Astrocyte of the cerebellum (primary cell): Measurements from ENCODE around the gene EDARADD.

Source experiments
- DNase-seq: peaks from one replicate; pipeline ENCODE4 v3.0.0-alpha.2; 2011; ENCODE audit warnings: low read depth
- H3K4me3 ChIP-seq: 2 replicates; pipeline ENCODE4 v1.5.1; 2011; ENCODE audit warnings: mild to moderate bottlenecking, low read depth, low read length, moderate library complexity
- CTCF ChIP-seq: IDR thresholded peaks from 2 replicates; pipeline ENCODE4 v1.5.1; 2012; ENCODE audit warnings: low read length, low read depth, moderate library complexity, mild to moderate bottlenecking; ENCODE audit errors: missing control alignments
- in situ Hi-C: cut with HindIII; loops from 2 replicates; pipeline ENCODE4 v1.10.0; 2017; ENCODE audit warnings: low sequenced_read_pairs

EDARADD gene

GRCh38 chr1:236524142-236524894, 130.2 kb downstream of the EDARADD start:
- no peak for TF ChIP-seq CTCF
- DNase-seq, result peak; percentile 35
- in situ Hi-C loops, result no loop called here
- peak overlapping the region; percentile 60 for H3K4me3 ChIP-seq

GRCh38 chr1:236524895-236525184, 130.8 kb downstream of the EDARADD start:
- in situ Hi-C loops, result no loop called here
- TF ChIP-seq CTCF, result no peak
- no peak for DNase-seq

GRCh38 chr1:236526079-236526478, 132.0 kb downstream of the EDARADD start:
- in situ Hi-C loops, result no loop called here
- H3K4me3 ChIP-seq, result no peak overlapping the region
- TF ChIP-seq CTCF, result no peak
- DNase-seq, result no peak

More at GRCh38 chr1:236524895-236525184, 130.8 kb downstream of the EDARADD start:
- H3K4me3 ChIP-seq, result peak overlapping the region; percentile 60

GRCh38 chr1:236530286-236530685, 136.2 kb downstream of the EDARADD start:
- no peak for DNase-seq
- H3K4me3 ChIP-seq, result no peak overlapping the region
- in situ Hi-C loops, result no loop called here
- TF ChIP-seq CTCF, result no peak

GRCh38 chr1:236530959-236531358, 136.9 kb downstream of the EDARADD start:
- in situ Hi-C loops, result no loop called here
- no peak for DNase-seq
- H3K4me3 ChIP-seq, result no peak overlapping the region
- TF ChIP-seq CTCF, result no peak

GRCh38 chr1:236532850-236533249, 138.8 kb downstream of the EDARADD start:
- H3K4me3 ChIP-seq, result no peak overlapping the region
- in situ Hi-C loops, result no loop called here
- DNase-seq, result no peak
- TF ChIP-seq CTCF, result no peak

GRCh38 chr1:236534151-236534651, 140.1 kb downstream of the EDARADD start:
- TF ChIP-seq CTCF, result no peak
- in situ Hi-C loops, result no loop called here
- no peak overlapping the region for H3K4me3 ChIP-seq
- peak; percentile 42 for DNase-seq
